Neural crest cell (in vitro differentiated cells): ENCODE measurements around the gene GFRA1. TPM values are rescaled to one million over a fixed set of nuclear protein-coding genes. Genes with fewer than 3 reads are reported as not detected.

Source experiments
- DNase-seq: peaks from one replicate; pipeline ENCODE4 v3.0.0; 2021; ENCODE audit warnings: low read depth, mixed read lengths, low spot score
- H3K27ac Mint-ChIP-seq: one replicate; pipeline ENCODE4 v1.8.0; 2021; ENCODE audit warnings: mild to moderate bottlenecking, mixed read lengths; ENCODE audit not compliant: unreplicated experiment
- H3K27me3 Mint-ChIP-seq: 2 replicates; pipeline ENCODE4 v1.8.0; 2021; ENCODE audit warnings: low read depth, mild to moderate bottlenecking, mixed read lengths
- H3K36me3 Mint-ChIP-seq: 2 replicates; pipeline ENCODE4 v1.8.0; 2021; ENCODE audit warnings: low read depth, mild to moderate bottlenecking, mixed read lengths
- H3K4me1 Mint-ChIP-seq: 2 replicates; pipeline ENCODE4 v1.8.0; 2021; ENCODE audit warnings: mixed read lengths
- H3K4me3 Mint-ChIP-seq: one replicate; pipeline ENCODE4 v1.8.0; 2021; ENCODE audit warnings: mild to moderate bottlenecking, mixed read lengths
- H3K9me3 Mint-ChIP-seq: 2 replicates; pipeline ENCODE4 v1.8.0; 2021; ENCODE audit warnings: mixed read lengths
- total RNA-seq: library from RNA; stranded (reverse); gene quantifications from 2 replicates; pipeline ENCODE4 v1.2.1, GENCODE V29; 2021
- TF ChIP-seq, protein P1 (sequence below): fragments of 200-600 bp; sonication (generic); conservative IDR thresholded peaks from 2 replicates; pipeline ENCODE4 v1.5.0; 2021; ENCODE audit warnings: antibody characterized with exemption, mild to moderate bottlenecking

GFRA1 gene
- total RNA-seq, 1 donor from 2014 or later: 72.4 TPM

DNA sequence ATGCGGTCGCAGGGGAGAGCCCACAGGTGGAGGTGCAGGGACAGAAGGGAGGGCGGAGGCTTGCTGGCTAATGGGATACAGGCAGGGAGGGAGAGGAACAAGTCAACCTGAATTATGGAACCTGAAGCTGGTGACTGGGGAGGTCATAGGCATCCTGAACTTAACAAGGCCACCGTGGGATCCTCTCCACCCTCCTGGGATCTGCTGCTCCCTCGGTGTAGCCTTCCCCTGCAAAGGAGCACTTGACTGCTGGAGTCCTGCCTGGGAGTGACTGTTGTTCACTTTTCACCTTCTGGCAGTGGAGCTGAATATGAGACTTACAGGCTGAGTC is 223.1 kb downstream of the GFRA1 start:
- Mint-ChIP-seq H3K27ac (peak overlapping the region; percentile 53), H3K4me1 (no peaks in the 10 kb centered on the region), H3K4me3 (no peak overlapping the region), H3K36me3 (no peaks in the 10 kb centered on the region), H3K27me3 (no peaks in the 10 kb centered on the region), H3K9me3 (no peaks in the 10 kb centered on the region)
- DNase-seq: no peak
- TF ChIP-seq, protein P1, sequence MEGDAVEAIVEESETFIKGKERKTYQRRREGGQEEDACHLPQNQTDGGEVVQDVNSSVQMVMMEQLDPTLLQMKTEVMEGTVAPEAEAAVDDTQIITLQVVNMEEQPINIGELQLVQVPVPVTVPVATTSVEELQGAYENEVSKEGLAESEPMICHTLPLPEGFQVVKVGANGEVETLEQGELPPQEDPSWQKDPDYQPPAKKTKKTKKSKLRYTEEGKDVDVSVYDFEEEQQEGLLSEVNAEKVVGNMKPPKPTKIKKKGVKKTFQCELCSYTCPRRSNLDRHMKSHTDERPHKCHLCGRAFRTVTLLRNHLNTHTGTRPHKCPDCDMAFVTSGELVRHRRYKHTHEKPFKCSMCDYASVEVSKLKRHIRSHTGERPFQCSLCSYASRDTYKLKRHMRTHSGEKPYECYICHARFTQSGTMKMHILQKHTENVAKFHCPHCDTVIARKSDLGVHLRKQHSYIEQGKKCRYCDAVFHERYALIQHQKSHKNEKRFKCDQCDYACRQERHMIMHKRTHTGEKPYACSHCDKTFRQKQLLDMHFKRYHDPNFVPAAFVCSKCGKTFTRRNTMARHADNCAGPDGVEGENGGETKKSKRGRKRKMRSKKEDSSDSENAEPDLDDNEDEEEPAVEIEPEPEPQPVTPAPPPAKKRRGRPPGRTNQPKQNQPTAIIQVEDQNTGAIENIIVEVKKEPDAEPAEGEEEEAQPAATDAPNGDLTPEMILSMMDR: no peak

DNA sequence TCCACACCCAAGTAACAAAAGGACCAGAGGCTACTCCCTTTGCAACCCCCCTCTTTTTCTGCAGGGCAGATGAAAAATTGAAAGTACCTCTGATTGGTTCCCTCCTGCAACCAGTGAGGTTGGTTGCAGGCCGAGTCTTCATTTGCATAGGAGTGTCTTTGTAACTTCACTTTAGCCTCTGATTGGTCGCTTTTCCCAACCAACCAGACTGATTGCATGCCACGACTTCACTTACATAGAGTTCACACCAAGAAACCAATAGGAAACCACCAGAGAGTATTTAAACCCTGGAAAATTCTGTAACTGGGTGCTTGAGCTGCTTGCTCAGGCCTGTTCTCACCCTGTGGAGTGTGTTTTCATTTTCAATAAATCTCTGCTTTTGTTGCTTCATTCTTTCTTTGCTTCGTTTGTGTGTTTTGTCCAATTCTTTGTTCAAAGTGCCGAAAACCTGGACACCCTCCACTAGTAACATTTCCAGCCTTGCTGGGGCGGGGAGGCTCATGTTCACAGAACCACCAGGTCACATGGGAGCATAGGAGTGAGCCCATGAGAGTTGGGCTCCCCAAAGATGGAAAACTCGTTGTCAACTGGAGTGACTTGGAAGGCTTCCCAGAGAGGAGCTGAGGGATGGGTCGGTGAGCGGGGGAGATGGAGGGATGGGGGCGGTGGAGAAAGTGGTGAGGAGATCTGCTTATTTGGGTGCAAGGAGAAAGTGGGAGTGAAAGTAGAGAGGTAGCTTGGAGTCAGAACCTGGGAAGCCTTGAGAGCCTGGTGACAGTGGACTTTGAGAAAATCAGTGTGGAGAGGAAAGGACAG is 223.6 kb downstream of the GFRA1 start:
- H3K36me3 Mint-ChIP-seq: no peaks in the 10 kb centered on the region
- H3K4me1 Mint-ChIP-seq: no peaks in the 10 kb centered on the region
- TF ChIP-seq, protein P1: no peak
- H3K4me3 Mint-ChIP-seq: no peak overlapping the region
- no peak for DNase-seq
- H3K27ac Mint-ChIP-seq: peak overlapping the region; percentile 68
- no peaks in the 10 kb centered on the region for H3K27me3 Mint-ChIP-seq
- no peaks in the 10 kb centered on the region for H3K9me3 Mint-ChIP-seq

DNA sequence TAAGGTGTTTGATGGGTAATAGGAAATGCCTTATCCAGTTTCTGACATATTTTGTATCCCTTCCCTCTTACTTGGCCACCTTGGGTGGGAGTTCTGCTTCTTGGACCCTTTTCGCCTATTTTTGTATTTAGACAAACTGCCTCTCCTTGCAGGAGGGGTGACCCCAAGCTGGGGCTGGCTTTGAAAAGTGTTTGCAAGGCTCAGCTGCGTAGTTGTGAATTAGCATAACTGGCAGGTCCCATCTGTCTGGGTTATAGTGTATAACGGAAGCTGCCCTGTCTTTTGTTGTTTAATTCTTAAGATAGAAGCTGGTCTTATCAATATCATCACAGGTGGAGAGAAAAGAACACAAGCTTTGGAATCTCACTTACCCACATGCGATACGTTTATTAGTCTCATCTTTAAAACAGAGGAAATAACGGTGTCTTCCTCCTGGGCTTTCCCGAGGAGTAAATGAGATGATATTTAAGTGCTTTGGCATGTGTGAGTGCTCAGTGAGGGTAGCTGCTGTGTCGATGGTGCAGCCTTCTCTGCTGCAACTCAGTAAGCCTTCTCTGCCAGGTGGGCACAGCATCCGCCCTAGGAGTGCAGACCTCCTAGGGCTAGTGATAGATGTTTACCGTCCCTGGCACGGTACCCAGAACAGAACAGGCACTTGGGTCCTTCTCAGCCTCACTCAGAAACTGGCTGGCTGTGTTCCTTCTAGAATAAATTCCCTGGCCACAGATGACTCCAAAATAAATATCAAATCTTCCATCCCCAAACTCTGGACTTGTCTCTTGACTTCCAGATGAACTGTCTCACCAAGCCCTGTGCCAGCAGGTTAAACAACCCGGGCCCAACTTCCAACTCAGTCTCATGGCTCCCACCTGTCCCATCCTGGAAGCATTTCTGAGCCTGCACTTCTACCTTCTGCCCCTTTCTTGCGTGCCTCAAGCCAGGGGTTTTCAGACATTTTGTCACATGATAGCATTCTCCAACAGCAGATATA is 227.3 kb downstream of the GFRA1 start:
- H3K36me3 Mint-ChIP-seq: no peaks in the 10 kb centered on the region
- no peak overlapping the region for H3K27ac Mint-ChIP-seq
- no peaks in the 10 kb centered on the region for H3K4me1 Mint-ChIP-seq
- H3K9me3 Mint-ChIP-seq: peaks cover 5% of the 10 kb centered on the region
- H3K27me3 Mint-ChIP-seq: no peaks in the 10 kb centered on the region
- DNase-seq: no peak
- H3K4me3 Mint-ChIP-seq: peak overlapping the region; percentile 41
- TF ChIP-seq, protein P1: no peak

DNA sequence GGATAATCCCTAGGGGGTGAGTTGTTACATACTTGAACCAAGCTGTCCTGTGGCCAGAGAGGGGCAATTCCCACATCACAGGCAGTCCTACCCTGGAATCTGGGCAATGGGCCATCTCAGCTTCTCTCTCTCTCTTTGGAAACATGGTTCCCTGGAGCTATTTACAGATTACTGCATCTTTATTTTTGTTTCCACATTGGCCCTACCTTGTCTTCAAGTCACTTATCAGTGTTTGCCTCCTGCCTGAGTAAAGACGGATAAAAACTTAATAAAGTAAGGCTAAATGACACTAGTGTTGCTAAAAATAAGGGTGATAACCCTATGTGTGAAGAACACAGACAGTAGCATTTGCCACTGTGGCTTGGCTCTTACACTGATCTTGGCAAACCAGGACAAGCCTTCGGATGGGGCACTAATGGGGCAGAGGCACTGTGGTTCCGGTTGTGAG is 228.2 kb downstream of the GFRA1 start:
- Mint-ChIP-seq H3K36me3 (no peaks in the 10 kb centered on the region), H3K9me3 (peaks cover 5% of the 10 kb centered on the region), H3K4me1 (no peaks in the 10 kb centered on the region), H3K27ac (peak overlapping the region; percentile 79), H3K4me3 (no peak overlapping the region), H3K27me3 (no peaks in the 10 kb centered on the region)
- TF ChIP-seq, protein P1: no peak
- no peak for DNase-seq

DNA sequence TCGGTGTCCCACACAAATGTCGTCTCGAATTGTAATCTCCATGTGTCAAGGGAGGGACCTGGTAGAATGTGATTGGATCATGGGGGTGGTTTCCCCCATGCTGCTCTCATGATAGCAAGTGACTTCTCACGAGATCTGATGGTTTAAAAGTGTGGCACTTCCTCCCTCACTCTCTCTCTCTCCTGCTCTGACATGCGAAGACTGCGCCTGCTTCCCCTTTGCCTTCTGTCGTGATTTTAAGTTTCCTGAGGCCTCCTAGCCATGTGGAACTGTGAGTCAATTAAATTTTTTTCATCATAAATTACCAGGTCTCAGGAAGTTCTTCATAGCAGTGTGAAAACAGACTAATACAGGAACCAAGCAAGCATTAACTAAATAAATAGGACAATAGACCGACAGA is 229.1 kb downstream of the GFRA1 start:
- TF ChIP-seq, protein P1: no peak
- Mint-ChIP-seq H3K36me3 (no peaks in the 10 kb centered on the region), H3K27me3 (no peaks in the 10 kb centered on the region), H3K9me3 (peaks cover 5% of the 10 kb centered on the region), H3K27ac (no peak overlapping the region), H3K4me1 (no peaks in the 10 kb centered on the region), H3K4me3 (no peak overlapping the region)
- DNase-seq: no peak
